GM12874 (cell line): ENCODE results near the gene AEN.

Experiments
- CTCF ChIP-seq: IDR thresholded peaks from 2 replicates; pipeline ENCODE4 v1.5.1; 2011; ENCODE audit warnings: low read depth, mild to moderate bottlenecking, control low read depth, low read length, moderate library complexity; ENCODE audit not compliant: insufficient read depth

AEN gene

GRCh38 chr15:88680241-88681001 lies 59.3 kb downstream of the AEN start:
- TF ChIP-seq CTCF: no peak

DNA sequence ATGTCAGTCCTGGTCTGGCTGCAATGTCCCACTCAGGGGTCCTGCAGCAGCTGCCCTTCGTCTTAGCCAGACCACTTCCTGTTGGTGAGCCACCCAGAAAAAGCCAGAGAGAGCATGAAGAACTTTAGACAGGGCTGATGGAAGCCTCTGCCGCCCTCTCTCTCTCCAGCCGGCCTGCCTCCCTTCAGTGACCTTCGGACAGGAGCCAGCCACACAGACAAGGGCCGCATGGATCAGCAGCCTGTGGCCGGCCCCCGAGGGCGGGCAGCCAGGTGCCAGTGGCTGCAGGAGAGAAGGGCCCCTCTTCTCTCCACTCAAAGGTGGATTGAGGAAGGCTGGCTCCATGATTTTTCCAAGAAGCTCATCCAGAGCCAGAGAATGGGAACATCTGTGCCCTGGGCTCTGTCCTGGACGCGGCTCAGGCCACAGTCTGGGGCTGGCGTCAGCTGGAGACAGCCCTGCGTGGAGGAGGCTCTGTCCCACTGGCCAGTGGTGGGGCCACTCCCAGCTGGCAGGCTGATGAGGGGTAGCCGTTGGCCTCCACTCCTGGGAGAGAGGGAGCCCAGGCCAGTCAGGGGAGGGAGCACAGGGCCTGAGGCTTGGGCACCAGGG lies 60.6 kb downstream of the AEN start:
- TF ChIP-seq CTCF: no peak
